ENCODE measurements around the gene PRIM2. TPM values are rescaled to one million over a fixed set of nuclear protein-coding genes. Genes with fewer than 3 reads are reported as not detected.

PRIM2 gene
- total and polyA plus RNA-seq, 9 of the 15 experiments (the other 6 are each of a cell fraction or from before 2014, with no cell fraction given), result 19.8 to 57.5 (median 33.4) TPM

DNA sequence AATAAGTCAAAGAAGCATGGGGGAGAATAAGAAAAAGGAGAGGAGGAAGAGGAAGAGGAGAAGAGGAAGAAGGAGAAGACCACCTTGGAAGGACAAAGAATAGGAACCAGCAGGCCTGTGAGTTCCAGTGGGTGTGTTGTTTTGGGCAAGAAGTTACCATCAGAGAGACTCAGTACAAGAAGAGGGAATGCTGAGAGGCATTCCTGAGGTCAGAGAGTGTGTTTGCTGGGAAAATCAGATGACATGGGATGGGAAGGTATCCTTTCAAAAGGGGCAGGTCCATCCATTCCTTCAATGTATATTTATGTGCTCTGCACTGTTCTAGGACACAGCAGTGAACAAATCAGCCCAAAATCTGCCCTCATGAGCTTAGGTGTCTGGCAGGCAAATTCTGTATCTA, 40.5 kb upstream of the PRIM2 start:
- no peak for FAIRE-seq
- CTCF ChIA-PET (ENCODE audit: low intra/inter-chr PET ratio), result no interaction called here

More for the DNA sequence above, 40.5 kb upstream of the PRIM2 start:
- no peak for DNase-seq (ENCODE audit: extremely low read depth in 1 of 4, low spot score in 3 of 4)
- POLR2A ChIA-PET, result interaction anchor here (0.9 kb wide), 1 partner anchor 48 kb away, joined by 3 read pairs; no protein-coding TSS in a partner anchor
- no peaks in the 10 kb centered on the region for H4K20me1 ChIP-seq (replicated peaks; ENCODE audit: control insufficient read depth, insufficient read depth, low read length)
- no peak overlapping the region for H2AFZ ChIP-seq (ENCODE audit: low read depth, low read length)
- no peak overlapping the region for H3K9ac ChIP-seq (ENCODE audit: insufficient read depth in 1 of 2, low read depth in 2 of 2, low read length in 2 of 2)
- H3K79me2 ChIP-seq (ENCODE audit: control insufficient read depth, insufficient read depth, low read length), result no peaks in the 10 kb centered on the region
- H3K27ac ChIP-seq (ENCODE audit: extremely low read depth, low read depth, low read length), result no peak overlapping the region
- in situ Hi-C loops (cut with MboI) (no loop called here), intact Hi-C loops (cut with micrococcal nuclease) (no loop called here)
- no TSS peak for BruUV-seq (replicated peaks)
- TF ChIP-seq MCM3 (IDR thresholded peaks at IDR 0.05) (no peak), SMARCE1 (IDR thresholded peaks at IDR 0.05) (no peak), RFX7 (CRISPR knock-in tag; IDR thresholded peaks at IDR 0.05) (no peak), ETV6 (IDR thresholded peaks at IDR 0.05; ENCODE audit: borderline replicate concordance in 1 of 2, low read depth in 2 of 2, low read length in 1 of 2) (no peak), ETV6 (CRISPR knock-in tag; IDR thresholded peaks at IDR 0.05; ENCODE audit: borderline replicate concordance) (no peak), IFI16 (CRISPR knock-in tag; IDR thresholded peaks at IDR 0.05) (no peak), SETDB1 (IDR thresholded peaks at IDR 0.05; ENCODE audit: low read length) (no peak), MAFF (IDR thresholded peaks at IDR 0.05; ENCODE audit: low read length) (no peak)
- TF ChIP-seq, protein P1, sequence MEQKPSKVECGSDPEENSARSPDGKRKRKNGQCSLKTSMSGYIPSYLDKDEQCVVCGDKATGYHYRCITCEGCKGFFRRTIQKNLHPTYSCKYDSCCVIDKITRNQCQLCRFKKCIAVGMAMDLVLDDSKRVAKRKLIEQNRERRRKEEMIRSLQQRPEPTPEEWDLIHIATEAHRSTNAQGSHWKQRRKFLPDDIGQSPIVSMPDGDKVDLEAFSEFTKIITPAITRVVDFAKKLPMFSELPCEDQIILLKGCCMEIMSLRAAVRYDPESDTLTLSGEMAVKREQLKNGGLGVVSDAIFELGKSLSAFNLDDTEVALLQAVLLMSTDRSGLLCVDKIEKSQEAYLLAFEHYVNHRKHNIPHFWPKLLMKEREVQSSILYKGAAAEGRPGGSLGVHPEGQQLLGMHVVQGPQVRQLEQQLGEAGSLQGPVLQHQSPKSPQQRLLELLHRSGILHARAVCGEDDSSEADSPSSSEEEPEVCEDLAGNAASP (IDR thresholded peaks at IDR 0.05), result no peak
- TF ChIP-seq, protein P2, sequence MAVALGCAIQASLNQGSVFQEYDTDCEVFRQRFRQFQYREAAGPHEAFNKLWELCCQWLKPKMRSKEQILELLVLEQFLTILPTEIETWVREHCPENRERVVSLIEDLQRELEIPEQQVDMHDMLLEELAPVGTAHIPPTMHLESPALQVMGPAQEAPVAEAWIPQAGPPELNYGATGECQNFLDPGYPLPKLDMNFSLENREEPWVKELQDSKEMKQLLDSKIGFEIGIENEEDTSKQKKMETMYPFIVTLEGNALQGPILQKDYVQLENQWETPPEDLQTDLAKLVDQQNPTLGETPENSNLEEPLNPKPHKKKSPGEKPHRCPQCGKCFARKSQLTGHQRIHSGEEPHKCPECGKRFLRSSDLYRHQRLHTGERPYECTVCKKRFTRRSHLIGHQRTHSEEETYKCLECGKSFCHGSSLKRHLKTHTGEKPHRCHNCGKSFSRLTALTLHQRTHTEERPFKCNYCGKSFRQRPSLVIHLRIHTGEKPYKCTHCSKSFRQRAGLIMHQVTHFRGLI (CRISPR knock-in tag; IDR thresholded peaks at IDR 0.05), result no peak
- TF ChIP-seq, protein P3, sequence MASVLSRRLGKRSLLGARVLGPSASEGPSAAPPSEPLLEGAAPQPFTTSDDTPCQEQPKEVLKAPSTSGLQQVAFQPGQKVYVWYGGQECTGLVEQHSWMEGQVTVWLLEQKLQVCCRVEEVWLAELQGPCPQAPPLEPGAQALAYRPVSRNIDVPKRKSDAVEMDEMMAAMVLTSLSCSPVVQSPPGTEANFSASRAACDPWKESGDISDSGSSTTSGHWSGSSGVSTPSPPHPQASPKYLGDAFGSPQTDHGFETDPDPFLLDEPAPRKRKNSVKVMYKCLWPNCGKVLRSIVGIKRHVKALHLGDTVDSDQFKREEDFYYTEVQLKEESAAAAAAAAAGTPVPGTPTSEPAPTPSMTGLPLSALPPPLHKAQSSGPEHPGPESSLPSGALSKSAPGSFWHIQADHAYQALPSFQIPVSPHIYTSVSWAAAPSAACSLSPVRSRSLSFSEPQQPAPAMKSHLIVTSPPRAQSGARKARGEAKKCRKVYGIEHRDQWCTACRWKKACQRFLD (CRISPR knock-in tag; IDR thresholded peaks at IDR 0.05), result no peak
- no peaks in the 10 kb centered on the region for H3K9me3 ChIP-seq (replicated peaks; ENCODE audit: control insufficient read depth, insufficient read depth, low read depth, low read length)
- H3K4me1 ChIP-seq (replicated peaks in 1 of 2; ENCODE audit: control insufficient read depth in 2 of 2, insufficient read depth in 2 of 2, low read length in 2 of 2), result peaks cover 0 to 3% of the 10 kb centered on the region in 2 experiments; a peak in 2 of 5 replicates
- H3K4me2 ChIP-seq (ENCODE audit: insufficient read depth, low read length), result no peak overlapping the region
- H3K27me3 ChIP-seq (ENCODE audit: control insufficient read depth in 2 of 2, insufficient read depth in 2 of 2, low read length in 2 of 2), result peaks cover 0 to 18% of the 10 kb centered on the region in 2 experiments; a peak in 3 of 5 replicates
- H3K36me3 ChIP-seq (ENCODE audit: control insufficient read depth, insufficient read depth, low read length), result no peaks in the 10 kb centered on the region
- ATAC-seq, result no peak
- H3K4me3 ChIP-seq, result no peak overlapping the region
- no peaks in the 10 kb centered on the region for H3K9me1 ChIP-seq (ENCODE audit: control insufficient read depth, insufficient read depth, low read length)
